ENCODE results near the gene WIPF2.

WIPF2 gene

DNA sequence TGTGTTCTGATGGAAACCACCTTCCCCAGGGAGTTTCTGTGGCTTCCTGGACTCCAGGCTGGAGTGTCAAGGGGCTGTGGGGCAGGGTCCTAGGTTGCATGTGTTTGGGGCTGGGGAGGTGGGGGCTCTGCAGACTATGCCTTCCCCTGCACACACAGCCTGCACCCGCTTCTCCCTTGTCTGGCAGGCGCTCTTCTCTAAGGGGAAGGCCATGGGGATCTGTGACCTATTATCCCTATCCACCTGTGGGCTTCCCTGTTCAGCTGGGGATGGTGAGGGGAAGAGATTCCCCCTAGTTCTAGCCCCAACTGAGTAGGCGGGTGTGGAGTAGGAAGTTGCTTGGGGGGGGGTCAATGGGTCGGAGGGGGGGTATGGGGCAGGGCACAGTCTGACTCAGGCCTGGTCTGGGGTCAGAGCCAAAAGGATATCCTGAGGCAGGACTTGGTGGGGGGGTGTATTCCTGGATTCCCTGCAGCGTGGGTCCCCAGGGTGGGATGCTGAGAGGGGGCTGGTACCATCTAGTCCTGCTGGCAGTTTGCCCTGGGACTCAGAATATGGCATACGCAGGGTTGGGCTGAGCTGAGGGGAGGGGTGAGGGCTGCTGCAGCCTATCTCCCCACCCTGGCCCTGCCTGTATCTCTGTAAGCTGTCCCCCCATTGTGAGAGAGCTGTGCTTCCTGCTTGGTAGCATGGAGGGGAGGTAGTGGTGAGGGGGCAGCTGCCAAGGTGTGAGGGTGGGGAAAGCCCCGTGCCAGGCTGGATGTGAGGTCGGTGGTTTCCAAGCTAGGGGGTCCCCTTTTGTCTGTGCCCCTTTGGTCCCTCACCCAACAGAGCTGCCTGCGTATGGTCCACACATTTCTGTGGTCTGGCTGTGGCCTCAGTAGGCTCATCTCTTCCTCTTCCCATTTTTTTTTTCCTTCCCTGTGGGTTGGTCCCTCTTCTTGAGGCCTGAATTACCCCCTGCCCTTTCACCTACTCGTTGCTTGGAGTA lies 104.6 kb downstream of the WIPF2 start:
- H3K27me3 Mint-ChIP-seq, result no peaks in the 10 kb centered on the region
- peak overlapping the region; percentile 100 for H3K27ac Mint-ChIP-seq
- H3K9me3 Mint-ChIP-seq, result no peaks in the 10 kb centered on the region
- peak overlapping the region; percentile 85 to 90 for H3K4me3 Mint-ChIP-seq
- peak; percentile 86 for DNase-seq
- H3K36me3 Mint-ChIP-seq, result peaks cover 8 to 25% of the 10 kb centered on the region in 2 donors
- peaks cover 85 to 100% of the 10 kb centered on the region in 2 donors for H3K4me1 Mint-ChIP-seq
- ATAC-seq (replicated peaks), result peak; percentile 45 to 49

DNA sequence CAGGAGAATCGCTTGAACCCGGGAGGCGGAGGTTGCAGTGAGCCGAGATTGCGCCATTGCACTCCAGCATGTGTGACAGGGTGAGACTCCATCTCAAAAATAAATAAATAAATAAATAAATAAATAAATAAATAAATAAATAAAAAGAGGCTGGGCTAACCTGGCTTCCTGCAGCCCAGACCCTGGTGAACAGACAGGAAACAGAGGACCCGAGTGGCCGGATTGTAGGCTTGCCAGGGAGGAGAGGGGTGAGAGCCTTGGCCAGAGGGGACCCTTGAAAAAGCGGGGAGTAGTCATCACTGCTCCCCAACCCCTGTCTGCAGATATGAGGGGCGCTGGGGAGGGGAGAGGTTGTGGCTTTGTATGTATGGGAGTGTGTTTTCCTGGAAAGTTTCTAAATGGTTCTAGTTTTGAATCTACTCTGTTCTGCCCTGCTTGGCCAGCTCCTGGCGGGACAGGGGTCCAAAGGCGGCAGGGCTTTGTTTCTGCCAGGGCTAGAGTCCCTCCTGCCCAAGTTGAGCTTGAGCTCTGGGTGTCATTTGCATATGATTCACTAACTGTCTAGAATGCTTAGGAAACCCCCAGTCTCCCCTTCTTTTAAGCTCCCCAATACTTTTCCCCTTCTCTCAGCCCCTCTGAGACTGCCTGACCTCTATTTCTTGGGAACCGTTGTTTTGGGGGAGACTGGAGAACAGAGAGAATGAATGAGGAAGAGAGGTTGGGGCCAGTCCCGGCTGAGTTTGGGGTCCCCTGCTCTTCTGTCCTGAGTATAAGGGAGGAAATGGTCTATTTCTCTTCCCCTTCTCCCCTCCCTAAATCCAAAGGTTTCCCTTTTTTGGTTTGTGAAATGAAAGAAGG lies 106.3 kb downstream of the WIPF2 start:
- Mint-ChIP-seq H3K4me3 (peak overlapping the region; percentile 78 to 85), H3K36me3 (peaks cover 8 to 22% of the 10 kb centered on the region in 2 donors), H3K27me3 (no peaks in the 10 kb centered on the region), H3K9me3 (no peaks in the 10 kb centered on the region), H3K27ac (peak overlapping the region; percentile 100), H3K4me1 (peaks cover 86 to 98% of the 10 kb centered on the region in 2 donors)
- ATAC-seq (replicated peaks) (peak in 1 of 2 donors; percentile 7), DNase-seq (peak; percentile 29)

DNA sequence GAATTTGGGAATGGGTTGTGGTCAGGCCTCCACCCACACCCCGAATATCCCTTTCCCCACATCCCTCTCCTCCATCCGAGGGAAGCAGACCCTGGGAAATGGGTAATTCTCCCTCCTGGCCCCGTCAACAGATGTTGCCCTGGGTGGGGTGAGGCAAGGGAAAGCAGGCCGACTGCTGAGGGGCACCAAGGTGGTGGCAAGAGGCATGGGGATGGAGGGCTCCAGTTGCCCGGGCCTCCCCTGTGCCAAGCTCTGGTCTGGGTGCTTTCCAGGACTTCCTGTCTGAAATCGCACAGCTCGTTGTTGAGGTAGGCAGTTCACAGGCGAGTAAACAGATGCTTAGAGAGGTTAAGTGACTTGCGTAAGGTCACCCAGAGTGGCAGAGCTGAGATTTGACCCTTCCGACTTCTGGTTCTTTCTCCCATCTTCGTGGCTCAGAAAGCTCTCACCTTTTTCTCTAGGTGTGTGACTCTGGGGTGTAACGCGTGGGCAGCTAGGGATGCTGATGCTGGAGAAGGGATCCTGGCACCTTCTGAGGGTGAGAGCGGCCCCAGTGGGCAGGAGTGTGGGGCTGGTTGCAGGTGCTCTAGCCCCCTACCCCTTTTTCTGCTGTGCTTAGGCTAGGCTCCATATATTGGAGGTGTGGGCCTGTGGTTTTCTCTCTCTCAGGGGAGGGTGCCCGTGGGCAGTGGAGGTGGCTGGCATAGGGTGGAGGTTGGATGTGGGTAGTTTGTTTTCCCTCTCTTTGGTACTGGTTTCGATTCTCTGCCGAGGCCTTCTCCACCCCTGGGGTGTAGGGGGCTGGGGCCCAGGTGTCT lies 107.1 kb downstream of the WIPF2 start:
- no peaks in the 10 kb centered on the region for H3K9me3 Mint-ChIP-seq

DNA sequence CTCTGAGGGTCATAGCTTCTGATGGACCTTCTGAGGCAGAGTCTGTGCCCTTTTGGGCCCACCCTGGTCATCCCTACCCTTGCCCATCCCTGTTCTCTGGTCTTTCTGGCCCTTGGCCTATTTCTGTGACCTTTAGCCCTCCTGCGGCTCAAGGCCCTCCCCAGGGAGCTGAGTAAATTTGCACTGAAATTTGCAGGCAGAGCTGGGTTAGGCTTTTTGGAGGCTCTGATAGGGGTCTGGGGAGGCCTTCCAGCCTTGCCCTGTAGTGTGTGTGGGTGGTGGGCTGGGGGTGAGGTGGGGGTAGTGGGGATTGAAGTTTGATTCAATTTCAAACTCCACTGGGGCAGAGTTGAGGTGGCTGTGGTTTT lies 107.7 kb downstream of the WIPF2 start:
- H3K36me3 Mint-ChIP-seq, result peaks cover 14 to 26% of the 10 kb centered on the region in 2 donors
- no peaks in the 10 kb centered on the region for H3K9me3 Mint-ChIP-seq
- ATAC-seq (replicated peaks) (no peak), DNase-seq (no peak)
- H3K4me3 Mint-ChIP-seq, result peak overlapping the region; percentile 77 to 78
- H3K4me1 Mint-ChIP-seq, result peaks cover 85 to 98% of the 10 kb centered on the region in 2 donors
- no peaks in the 10 kb centered on the region for H3K27me3 Mint-ChIP-seq
- peak overlapping the region; percentile 100 for H3K27ac Mint-ChIP-seq

More for the DNA sequence above, 107.1 kb downstream of the WIPF2 start:
- Mint-ChIP-seq H3K27me3 (no peaks in the 10 kb centered on the region), H3K4me1 (peaks cover 85 to 98% of the 10 kb centered on the region in 2 donors), H3K27ac (peak overlapping the region; percentile 100), H3K4me3 (peak overlapping the region; percentile 74 to 78), H3K36me3 (peaks cover 10 to 25% of the 10 kb centered on the region in 2 donors)
- ATAC-seq (replicated peaks) (peak; percentile 55 to 57), DNase-seq (peak; percentile 77)

DNA sequence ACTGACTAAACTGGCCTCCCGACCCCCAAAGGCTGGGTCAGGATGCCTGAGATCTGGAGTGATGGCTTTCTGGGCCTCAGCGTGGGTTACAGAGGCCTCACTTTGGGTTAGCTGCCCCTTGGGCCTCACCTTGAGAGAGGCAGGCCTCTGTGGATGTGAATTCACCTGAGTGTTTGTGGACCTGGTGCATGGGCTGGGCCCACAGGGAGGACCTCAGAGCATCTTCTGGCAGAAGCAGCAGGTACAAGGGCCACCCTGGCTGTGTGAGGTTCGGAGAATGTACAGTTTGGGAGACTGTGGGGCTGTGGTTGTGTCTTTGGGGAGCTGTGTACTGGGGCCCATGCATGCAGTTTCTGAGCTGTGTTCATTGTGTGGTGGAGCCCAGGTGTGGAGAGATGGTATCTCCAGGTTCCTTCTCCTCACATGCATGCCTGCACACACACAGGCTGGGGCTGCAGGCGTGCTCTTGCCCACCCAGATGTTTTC lies 108.2 kb downstream of the WIPF2 start:
- H3K4me1 Mint-ChIP-seq, result peaks cover 84 to 98% of the 10 kb centered on the region in 2 donors
- DNase-seq, result no peak
- peak overlapping the region; percentile 43 to 77 for H3K4me3 Mint-ChIP-seq
- H3K27ac Mint-ChIP-seq, result peak overlapping the region; percentile 75
- H3K36me3 Mint-ChIP-seq, result peaks cover 14 to 27% of the 10 kb centered on the region in 2 donors
- no peaks in the 10 kb centered on the region for H3K27me3 Mint-ChIP-seq
- no peak for ATAC-seq (replicated peaks)
- H3K9me3 Mint-ChIP-seq, result no peaks in the 10 kb centered on the region

DNA sequence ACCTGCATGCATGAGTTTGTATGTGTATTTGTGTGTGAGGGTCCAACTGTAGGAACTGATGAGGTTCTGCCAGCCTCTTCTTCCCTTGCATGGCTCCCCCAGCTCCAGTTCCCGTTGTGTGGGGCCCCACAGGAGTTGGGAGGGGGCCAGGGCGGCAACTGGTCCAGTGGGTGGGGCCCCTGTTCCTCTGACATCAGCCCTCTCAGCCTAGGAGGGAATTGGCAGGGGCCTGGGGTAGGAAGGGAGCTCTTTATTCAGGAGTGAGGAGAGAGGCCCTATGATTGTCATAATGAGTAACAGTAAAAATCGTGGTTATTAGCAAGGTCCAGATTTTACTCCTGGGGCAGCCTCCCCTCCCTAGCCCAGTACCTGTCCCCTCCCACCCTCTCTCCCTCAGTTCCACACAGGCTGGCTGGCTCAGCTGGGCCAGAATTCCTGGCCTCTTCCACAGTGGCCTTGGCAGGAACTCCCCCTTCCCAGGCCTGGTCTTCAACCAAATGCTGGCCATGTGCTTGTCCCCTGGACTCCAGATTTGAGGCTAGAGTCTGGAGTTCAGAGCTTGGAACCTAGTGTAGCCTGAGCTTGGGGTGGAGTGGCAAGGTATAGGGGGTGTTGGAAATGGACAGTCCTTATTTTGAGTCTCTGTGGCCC lies 108.8 kb downstream of the WIPF2 start:
- peak overlapping the region; percentile 75 for H3K27ac Mint-ChIP-seq
- H3K9me3 Mint-ChIP-seq, result no peaks in the 10 kb centered on the region
- no peak for ATAC-seq (replicated peaks)
- DNase-seq, result no peak
- H3K4me1 Mint-ChIP-seq, result peaks cover 84 to 98% of the 10 kb centered on the region in 2 donors
- H3K4me3 Mint-ChIP-seq, result peak overlapping the region in 1 of 2 donors; percentile 43
- no peaks in the 10 kb centered on the region for H3K27me3 Mint-ChIP-seq
- peaks cover 18 to 32% of the 10 kb centered on the region in 2 donors for H3K36me3 Mint-ChIP-seq

DNA sequence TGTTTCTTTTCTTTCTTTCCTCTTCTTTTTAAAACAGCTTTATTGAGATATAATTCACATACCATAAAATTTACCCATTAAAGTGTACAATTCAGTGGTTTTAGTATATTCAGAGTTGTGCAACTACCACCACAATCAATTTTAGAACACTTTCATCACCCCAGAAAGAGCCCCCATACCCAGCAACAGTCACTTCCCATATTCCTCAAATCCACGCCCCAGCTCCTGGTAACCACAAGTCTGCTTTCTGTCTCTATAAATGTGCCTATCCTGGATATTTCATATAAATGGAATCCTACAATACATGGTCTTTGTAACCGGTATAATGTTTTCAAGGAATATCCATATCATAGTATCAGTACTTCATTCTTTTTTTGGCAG lies 109.3 kb downstream of the WIPF2 start:
- H3K9me3 Mint-ChIP-seq, result no peaks in the 10 kb centered on the region
- H3K36me3 Mint-ChIP-seq, result peaks cover 22 to 37% of the 10 kb centered on the region in 2 donors
- no peak for DNase-seq
- ATAC-seq (replicated peaks), result no peak
- no peak overlapping the region for H3K4me3 Mint-ChIP-seq
- H3K27me3 Mint-ChIP-seq, result no peaks in the 10 kb centered on the region
- H3K4me1 Mint-ChIP-seq, result peaks cover 79 to 94% of the 10 kb centered on the region in 2 donors
- H3K27ac Mint-ChIP-seq, result peak overlapping the region; percentile 48

DNA sequence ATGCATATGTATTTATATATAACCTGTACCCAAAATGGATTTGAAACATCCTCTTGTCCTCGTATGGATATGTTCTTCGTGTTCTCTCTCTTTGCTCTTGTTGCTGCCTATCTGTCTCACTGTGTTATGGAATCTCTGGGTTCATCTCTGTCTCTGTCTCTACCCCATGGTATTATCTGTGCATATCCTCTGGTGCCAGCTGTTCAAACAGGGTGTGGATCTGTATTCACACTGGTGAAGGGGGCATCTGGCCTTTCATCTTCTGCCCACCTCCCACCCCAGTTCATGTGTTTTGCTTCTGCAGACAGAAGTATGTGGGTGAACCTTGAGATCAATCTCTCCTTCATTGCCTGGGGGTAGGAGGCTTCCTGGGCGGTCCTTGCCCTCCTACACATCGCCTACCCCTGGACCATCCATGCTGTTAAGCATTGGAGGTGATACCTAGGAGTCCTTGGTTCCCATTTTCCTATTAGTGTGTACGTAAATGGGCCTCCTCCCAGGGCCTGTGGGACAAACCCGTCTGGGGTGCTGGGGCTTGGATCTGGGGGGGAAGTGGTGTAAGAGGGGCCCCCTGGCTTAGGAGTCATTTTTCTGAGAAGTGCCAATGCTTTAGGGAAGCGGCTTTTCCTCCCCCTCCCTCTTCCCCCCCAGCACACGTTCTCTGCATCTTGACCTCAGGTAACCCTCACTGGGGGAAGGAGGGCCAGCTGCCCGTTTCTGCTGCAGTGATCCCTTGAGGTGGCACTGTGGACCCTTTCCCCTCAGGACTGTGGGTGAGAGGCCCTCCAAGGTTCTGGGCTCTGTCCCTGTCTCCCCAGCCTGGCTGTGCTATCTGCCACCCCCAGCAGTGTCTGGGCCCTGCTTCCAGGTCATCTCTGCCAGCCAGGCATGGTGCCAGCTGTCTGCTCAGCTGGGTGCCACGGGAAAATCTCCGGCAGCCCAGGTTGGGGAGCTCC lies 111.0 kb downstream of the WIPF2 start:
- no peak for DNase-seq
- no peaks in the 10 kb centered on the region for H3K9me3 Mint-ChIP-seq

DNA sequence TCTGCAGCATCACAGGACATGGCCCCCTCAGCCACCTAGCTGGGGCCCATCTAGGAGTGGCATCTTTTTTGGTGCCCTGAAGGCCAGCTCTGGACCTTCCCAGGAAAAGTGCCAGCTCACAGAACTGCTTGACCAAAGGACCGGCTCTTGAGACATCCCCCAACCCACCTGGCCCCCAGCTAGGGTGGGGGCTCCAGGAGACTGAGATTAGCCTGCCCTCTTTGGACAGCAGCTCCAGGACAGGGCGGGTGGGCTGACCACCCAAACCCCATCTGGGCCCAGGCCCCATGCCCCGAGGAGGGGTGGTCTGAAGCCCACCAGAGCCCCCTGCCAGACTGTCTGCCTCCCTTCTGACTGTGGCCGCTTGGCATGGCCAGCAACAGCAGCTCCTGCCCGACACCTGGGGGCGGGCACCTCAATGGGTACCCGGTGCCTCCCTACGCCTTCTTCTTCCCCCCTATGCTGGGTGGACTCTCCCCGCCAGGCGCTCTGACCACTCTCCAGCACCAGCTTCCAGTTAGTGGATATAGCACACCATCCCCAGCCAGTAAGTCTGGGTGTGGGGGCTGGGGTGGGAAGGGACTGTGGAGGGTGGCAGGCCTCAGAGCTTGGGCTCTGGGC lies 111.9 kb downstream of the WIPF2 start:
- DNase-seq (no peak), ATAC-seq (replicated peaks) (no peak)
- peak overlapping the region; percentile 39 to 52 for H3K4me3 Mint-ChIP-seq
- H3K27me3 Mint-ChIP-seq, result no peaks in the 10 kb centered on the region
- H3K27ac Mint-ChIP-seq, result peak overlapping the region; percentile 74
- H3K4me1 Mint-ChIP-seq, result peaks cover 70 to 89% of the 10 kb centered on the region in 2 donors
- H3K9me3 Mint-ChIP-seq, result no peaks in the 10 kb centered on the region
- H3K36me3 Mint-ChIP-seq, result peaks cover 29 to 54% of the 10 kb centered on the region in 2 donors

More for the DNA sequence above, 111.0 kb downstream of the WIPF2 start:
- ATAC-seq (replicated peaks), result peak; percentile 5 to 19
- H3K36me3 Mint-ChIP-seq, result peaks cover 29 to 53% of the 10 kb centered on the region in 2 donors
- H3K4me1 Mint-ChIP-seq, result peaks cover 77 to 94% of the 10 kb centered on the region in 2 donors
- H3K27me3 Mint-ChIP-seq, result no peaks in the 10 kb centered on the region
- H3K27ac Mint-ChIP-seq, result peak overlapping the region; percentile 2
- peak overlapping the region; percentile 10 to 39 for H3K4me3 Mint-ChIP-seq

DNA sequence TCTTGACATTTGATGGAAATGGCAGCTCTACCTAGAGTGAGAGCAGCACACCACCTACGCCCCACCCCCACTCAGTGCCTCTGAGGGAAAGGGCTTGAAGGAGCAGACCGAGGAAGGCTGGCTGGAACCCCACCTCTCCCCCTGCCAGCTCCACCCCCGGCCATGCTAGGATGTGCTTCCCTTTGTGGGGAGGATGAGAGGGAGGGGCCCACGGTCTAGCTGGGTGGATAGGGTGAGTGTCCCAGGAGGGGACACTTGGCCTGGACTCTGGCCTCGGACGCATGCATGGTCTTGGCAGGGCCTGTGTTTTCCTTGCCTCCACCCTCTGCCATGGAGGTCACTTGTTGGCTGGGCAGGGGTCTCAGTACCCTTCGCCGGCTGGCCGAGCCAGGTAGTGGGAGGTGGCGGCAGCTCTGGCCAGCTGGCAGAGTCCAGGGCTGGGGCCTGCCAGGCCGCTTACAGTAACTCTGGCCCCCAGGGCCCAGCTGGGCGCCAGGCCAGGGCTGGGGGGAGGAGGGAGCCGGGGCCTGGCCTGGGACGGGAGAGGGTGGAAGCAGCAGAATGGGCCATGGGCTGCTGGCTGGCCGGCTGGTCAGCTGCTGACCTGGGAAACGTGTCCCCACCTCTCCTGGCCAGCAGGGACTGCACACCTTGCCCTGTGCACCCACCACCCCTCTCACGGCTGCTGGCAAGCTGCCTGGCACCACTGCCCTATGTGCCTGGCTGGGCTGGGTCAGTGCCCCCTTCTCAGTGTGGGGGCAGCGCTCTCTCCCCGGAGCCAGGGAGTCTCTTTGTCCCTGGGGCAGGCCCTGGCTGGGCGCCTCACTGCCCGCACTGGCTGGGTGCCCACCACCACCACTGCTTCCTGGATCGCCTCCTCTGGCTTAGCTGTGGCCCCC lies 112.9 kb downstream of the WIPF2 start:
- peak overlapping the region in 1 of 2 donors; percentile 15 for H3K4me3 Mint-ChIP-seq
- peaks cover 28 to 54% of the 10 kb centered on the region in 2 donors for H3K36me3 Mint-ChIP-seq
- H3K9me3 Mint-ChIP-seq, result no peaks in the 10 kb centered on the region
- no peak for ATAC-seq (replicated peaks)
- H3K4me1 Mint-ChIP-seq, result peaks cover 62 to 85% of the 10 kb centered on the region in 2 donors
- no peaks in the 10 kb centered on the region for H3K27me3 Mint-ChIP-seq
- peak overlapping the region; percentile 74 for H3K27ac Mint-ChIP-seq
- no peak for DNase-seq
